Endothelial cell of umbilical vein (primary cell): Measurements from ENCODE around the gene PTPN14. TPM values are rescaled to one million over a fixed set of nuclear protein-coding genes. Genes with fewer than 3 reads are reported as not detected.

Source experiments
- BruUV-seq: library from RNA; stranded (reverse); fragments of 400-500 nt; replicated peaks from 2 replicates; lab custom pipeline; 2021; lab: Mats Ljungman, UMichigan
- CTCF ChIA-PET: fragments of 300-600, 350-600 bp; sonication (Branson Sonifier 250); formaldehyde crosslinking; loops from one replicate; lab custom pipeline; 2021; ENCODE audit warnings: antibody characterized with exemption, inconsistent platforms; lab: Charles Lee
- POLR2A ChIA-PET: fragments of 300-600, 350-600 bp; sonication (Branson Sonifier 250); formaldehyde crosslinking; loops from one replicate; lab custom pipeline; 2021; ENCODE audit warnings: antibody characterized with exemption, inconsistent platforms; lab: Charles Lee
- DNase-seq: peaks from one replicate; pipeline ENCODE4 v3.0.0-alpha.2; 2011; ENCODE audit warnings: low read depth, low spot score
- FAIRE-seq: peaks from 2 replicates; lab custom pipeline; 2011; peaks lifted over from hg19 to GRCh38; lab: Jason Lieb, UNC
- H2AFZ ChIP-seq: 2 replicates; pipeline ENCODE4 v1.6.0; 2012; ENCODE audit warnings: low read depth, low read length, control low read depth, inconsistent platforms
- H3K27ac ChIP-seq: 2 replicates; pipeline ENCODE4 v1.5.1; 2011; ENCODE audit warnings: low read depth, mild to moderate bottlenecking, control low read depth, low read length, moderate library complexity; ENCODE audit not compliant: insufficient read depth
- H3K27me3 ChIP-seq, 2 experiments: 2 replicates each; pipeline versions ENCODE4 v1.6.0 to v1.6.1; 2011; ENCODE audit warnings: low read length in 2 of 2, mixed read lengths in 1 of 2; ENCODE audit not compliant: control insufficient read depth in 2 of 2, insufficient read depth in 2 of 2
- H3K36me3 ChIP-seq, 2 experiments: 2 replicates in 1 of 2; 3 replicates in 1 of 2; pipeline ENCODE4 v1.5.1; 2011; ENCODE audit warnings: low read length in 2 of 2, mild to moderate bottlenecking in 1 of 2, moderate library complexity in 1 of 2; ENCODE audit not compliant: control insufficient read depth in 2 of 2, insufficient read depth in 2 of 2; ENCODE audit errors: extremely low read depth in 1 of 2
- H3K4me1 ChIP-seq: 3 replicates; pipeline ENCODE4 v1.5.1; 2011; ENCODE audit warnings: mild to moderate bottlenecking, low read length; ENCODE audit not compliant: control insufficient read depth, insufficient read depth; ENCODE audit errors: extremely low read depth
- H3K4me2 ChIP-seq: 2 replicates; pipeline ENCODE4 v1.6.1; 2011; ENCODE audit warnings: low read length, control low read depth, mixed read lengths; ENCODE audit not compliant: insufficient read depth
- H3K4me3 ChIP-seq, 3 experiments: fragments of 200-600 bp in 1 of 3; sonication (generic), shearing (Covaris generic) in 1 of 3; replicated peaks in 1 of 3; 2 replicates each; pipeline ENCODE4 v1.5.1; 2011 to 2016; ENCODE audit warnings: control low read depth in 3 of 3, low read length in 3 of 3, mild to moderate bottlenecking in 2 of 3, inconsistent platforms in 1 of 3, low read depth in 1 of 3, moderate library complexity in 1 of 3; ENCODE audit not compliant: insufficient read depth in 1 of 3
- H3K79me2 ChIP-seq: 2 replicates; pipeline ENCODE4 v1.6.0; 2012; ENCODE audit warnings: low read length, inconsistent platforms; ENCODE audit not compliant: control insufficient read depth, insufficient read depth
- H3K9ac ChIP-seq: replicated peaks from 2 replicates; pipeline ENCODE3; 2011; ENCODE audit warnings: low read length, control low read depth; ENCODE audit not compliant: insufficient read depth; ENCODE audit errors: extremely low read depth
- H3K9me1 ChIP-seq: replicated peaks from 3 replicates; pipeline ENCODE4 v1.6.0; 2011; ENCODE audit warnings: mild to moderate bottlenecking, low read length; ENCODE audit not compliant: control insufficient read depth, insufficient read depth; ENCODE audit errors: extremely low read depth
- H3K9me3 ChIP-seq: replicated peaks from 2 replicates; pipeline ENCODE4 v1.5.1; 2012; ENCODE audit warnings: low read length, inconsistent platforms; ENCODE audit not compliant: control insufficient read depth, insufficient read depth
- H4K20me1 ChIP-seq: replicated peaks from 2 replicates; pipeline ENCODE3; 2011; ENCODE audit warnings: mild to moderate bottlenecking, low read length; ENCODE audit not compliant: control insufficient read depth, insufficient read depth; ENCODE audit errors: extremely low read depth
- CTCF ChIP-seq, 2 donors: IDR thresholded peaks; 1 replicate in 1 of 2; 2 replicates in 1 of 2; pipeline ENCODE4 v1.5.1; 2011; ENCODE audit warnings: low read length in 2 of 2, mild to moderate bottlenecking in 2 of 2, moderate library complexity in 2 of 2, control low read depth in 1 of 2, inconsistent platforms in 1 of 2, low read depth in 1 of 2; ENCODE audit not compliant: insufficient read depth in 1 of 2; ENCODE audit errors: extremely low read depth in 1 of 2
- EZH2 ChIP-seq: IDR thresholded peaks from 2 replicates; pipeline ENCODE4 v1.6.1; 2012; ENCODE audit warnings: borderline replicate concordance, low read depth, mild to moderate bottlenecking, moderate library complexity, low read length, inconsistent platforms; ENCODE audit not compliant: severe bottlenecking
- JUN ChIP-seq: IDR thresholded peaks from 2 replicates; pipeline ENCODE4 v1.6.1; 2011; ENCODE audit warnings: borderline replicate concordance, low read depth; ENCODE audit not compliant: insufficient read length, insufficient read depth
- MYC ChIP-seq: IDR thresholded peaks from one replicate; pipeline ENCODE4 v1.6.1; 2011; ENCODE audit warnings: mild to moderate bottlenecking, low read depth, low read length
- POLR2AphosphoS5 ChIP-seq: IDR thresholded peaks from 2 replicates; pipeline ENCODE4 v1.6.1; 2012; ENCODE audit warnings: low read depth, mild to moderate bottlenecking, control low read depth, low read length, moderate library complexity; ENCODE audit not compliant: insufficient read depth
- dilution Hi-C: fragments of 300-500 bp; cut with MboI; formaldehyde crosslinking; loops from one replicate; pipeline ENCODE4 v1.15.0; 2019; ENCODE audit warnings: low sequenced_read_pairs; ENCODE audit not compliant: extremely low pct_ligation_motif_present
- intact Hi-C: fragments of 100-400 bp; cut with micrococcal nuclease; formaldehyde crosslinking; loops from one replicate; pipeline ENCODE4 v1.10.0; 2022
- polyA plus RNA-seq, 4 experiments: library from polyadenylated mRNA; depleted of rRNA in 3 of 4; stranded (reverse) in 3 of 4; unstranded in 1 of 4; fragments of >200 nt; gene quantifications; 2 replicates each; pipeline versions ENCODE4 v1.2.1 to v1.2.3, GENCODE V29; 2011 to 2012; ENCODE audit warnings: missing spikeins in 1 of 4
- total RNA-seq: library from RNA; stranded (reverse); gene quantifications from 2 replicates; pipeline ENCODE4 v1.2.3, GENCODE V29; 2021

PTPN14 gene
- total and polyA plus RNA-seq, 2 donors (not counting 3 experiments of a cell fraction or from before 2014, with no cell fraction given), result 18.5 to 93.0 TPM

GRCh38 chr1:214441119-214441518 is 110.3 kb downstream of the PTPN14 start:
- dilution Hi-C loops, result no loop called here
- peaks cover 48% of the 10 kb centered on the region for H3K79me2 ChIP-seq
- BruUV-seq, result no TSS peak
- H3K36me3 ChIP-seq, result no peaks in the 10 kb centered on the region
- DNase-seq (no peak), FAIRE-seq (no peak)
- CTCF ChIA-PET, result interaction anchor here (1.0 to 1.4 kb wide), 2 partner anchors 38 to 52 kb away, joined by 3 read pairs; no protein-coding TSS in a partner anchor
- TF ChIP-seq CTCF (IDR thresholded peaks at IDR 0.05; ENCODE audit: extremely low read depth in 1 of 2, insufficient read depth in 1 of 2, low read depth in 1 of 2, low read length in 2 of 2) (no peak), MYC (no peak), JUN (no peak), POLR2AphosphoS5 (no peak), EZH2 (no peak)
- intact Hi-C loops, result no loop called here
- H3K9ac ChIP-seq, result no peak overlapping the region
- peak overlapping the region; percentile 21 for H3K4me2 ChIP-seq
- H2AFZ ChIP-seq, result no peak overlapping the region
- H3K27ac ChIP-seq, result no peak overlapping the region
- no peaks in the 10 kb centered on the region for H3K9me3 ChIP-seq
- peaks cover 45% of the 10 kb centered on the region for H3K4me1 ChIP-seq
- no peak overlapping the region for H3K4me3 ChIP-seq
- POLR2A ChIA-PET, result no interaction called here
- no peaks in the 10 kb centered on the region for H4K20me1 ChIP-seq
- H3K27me3 ChIP-seq, result no peaks in the 10 kb centered on the region
- no peaks in the 10 kb centered on the region for H3K9me1 ChIP-seq
